ENCODE data around the gene PNPLA6.

PNPLA6 gene

GRCh38 chr19:7552781-7553180 is 17.3 kb downstream of the PNPLA6 start:
- in situ Hi-C loops (cut with MboI; ENCODE audit: low sequenced_read_pairs, unreplicated experiment): no loop called here
- no peak for DNase-seq (ENCODE audit: low spot score)
- TF ChIP-seq CTCF (IDR thresholded peaks at IDR 0.05; ENCODE audit: borderline replicate concordance, control extremely low read depth, extremely low read depth, insufficient read depth, missing control alignments): no peak

DNA sequence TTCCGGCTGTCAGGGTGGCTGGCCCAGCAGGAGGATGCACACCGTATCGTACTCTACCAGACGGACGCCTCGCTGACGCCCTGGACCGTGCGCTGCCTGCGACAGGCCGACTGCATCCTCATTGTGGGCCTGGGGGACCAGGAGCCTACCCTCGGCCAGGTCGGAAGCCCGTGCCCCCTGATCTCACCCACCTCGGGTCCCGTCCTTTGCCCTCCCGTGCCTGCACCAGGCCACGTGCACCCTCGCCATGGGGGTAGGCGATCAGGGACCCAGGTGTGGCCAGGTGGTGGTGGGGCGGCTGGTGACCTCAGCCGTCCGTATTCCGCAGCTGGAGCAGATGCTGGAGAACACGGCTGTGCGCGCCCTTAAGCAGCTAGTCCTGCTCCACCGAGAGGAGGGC is 19.0 kb downstream of the PNPLA6 start:
- no peak for DNase-seq (ENCODE audit: low spot score)
- TF ChIP-seq CTCF (IDR thresholded peaks at IDR 0.05; ENCODE audit: borderline replicate concordance, control extremely low read depth, extremely low read depth, insufficient read depth, missing control alignments): no peak
- in situ Hi-C loops (cut with MboI; ENCODE audit: low sequenced_read_pairs, unreplicated experiment): no loop called here

GRCh38 chr19:7554990-7555864 is 19.7 kb downstream of the PNPLA6 start:
- no peak for TF ChIP-seq CTCF (IDR thresholded peaks at IDR 0.05; ENCODE audit: borderline replicate concordance, control extremely low read depth, extremely low read depth, insufficient read depth, missing control alignments)
- no peak for DNase-seq (ENCODE audit: low spot score)
- in situ Hi-C loops (cut with MboI; ENCODE audit: low sequenced_read_pairs, unreplicated experiment): no loop called here

DNA sequence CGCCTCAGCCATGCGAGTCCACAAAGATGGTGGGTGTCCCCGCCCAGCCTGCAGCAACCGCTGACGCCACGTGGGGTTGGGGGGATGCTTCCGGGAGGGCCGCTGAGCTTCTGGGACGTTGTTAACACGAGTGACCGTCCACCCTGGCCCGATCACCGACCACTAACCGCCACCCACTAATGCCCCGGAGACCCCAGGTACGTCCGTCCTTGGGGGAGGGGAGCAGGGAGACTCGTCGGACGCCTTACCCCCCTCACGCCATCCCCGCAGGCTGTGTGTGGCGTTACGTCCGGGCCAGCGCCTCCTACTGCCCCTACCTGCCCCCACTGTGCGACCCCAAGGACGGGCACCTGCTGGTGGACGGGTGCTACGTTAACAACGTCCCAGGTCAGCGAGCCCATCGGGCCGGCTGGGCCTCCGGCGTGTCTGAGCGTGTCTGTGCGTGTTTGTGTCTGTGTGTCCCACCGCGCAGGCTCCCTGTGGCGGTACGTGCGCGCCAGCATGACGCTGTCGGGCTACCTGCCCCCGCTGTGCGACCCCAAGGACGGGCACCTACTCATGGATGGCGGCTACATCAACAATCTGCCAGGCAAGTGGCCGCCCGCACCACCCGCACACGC is 21.3 kb downstream of the PNPLA6 start:
- TF ChIP-seq CTCF (IDR thresholded peaks at IDR 0.05; ENCODE audit: borderline replicate concordance, control extremely low read depth, extremely low read depth, insufficient read depth, missing control alignments): no peak
- in situ Hi-C loops (cut with MboI; ENCODE audit: low sequenced_read_pairs, unreplicated experiment): no loop called here
- no peak for DNase-seq (ENCODE audit: low spot score)

GRCh38 chr19:7558667-7559066 is 23.1 kb downstream of the PNPLA6 start:
- in situ Hi-C loops (cut with MboI; ENCODE audit: low sequenced_read_pairs, unreplicated experiment): no loop called here
- TF ChIP-seq CTCF (IDR thresholded peaks at IDR 0.05; ENCODE audit: borderline replicate concordance, control extremely low read depth, extremely low read depth, insufficient read depth, missing control alignments): no peak

GRCh38 chr19:7559102-7559501 is 23.6 kb downstream of the PNPLA6 start:
- DNase-seq (ENCODE audit: low spot score): no peak
- in situ Hi-C loops (cut with MboI; ENCODE audit: low sequenced_read_pairs, unreplicated experiment): no loop called here
- no peak for TF ChIP-seq CTCF (IDR thresholded peaks at IDR 0.05; ENCODE audit: borderline replicate concordance, control extremely low read depth, extremely low read depth, insufficient read depth, missing control alignments)

More at GRCh38 chr19:7558667-7559066, 23.1 kb downstream of the PNPLA6 start:
- DNase-seq (ENCODE audit: low spot score): no peak
